CD14-positive monocyte (primary cell): Measurements from ENCODE around the gene RDH14. TPM values are rescaled to one million over a fixed set of nuclear protein-coding genes. Genes with fewer than 3 reads are reported as not detected.

ENCODE experiments used
- DNase-seq, 3 donors: peaks; one replicate each; pipeline ENCODE4 v3.0.0-alpha.2; 2011 to 2022
- H2AFZ ChIP-seq: 2 replicates; pipeline ENCODE4 v1.6.0; 2012; ENCODE audit warnings: mild to moderate bottlenecking, low read depth, low read length, inconsistent platforms; ENCODE audit not compliant: insufficient read depth, poor library complexity, severe bottlenecking
- H3K27ac ChIP-seq, 2 donors: 1 replicate in 1 of 2; 2 replicates in 1 of 2; pipeline ENCODE4 v1.5.1; 2012 to 2013; ENCODE audit warnings: low read length in 2 of 2, control low read depth in 1 of 2, inconsistent platforms in 1 of 2, low read depth in 1 of 2, mild to moderate bottlenecking in 1 of 2
- H3K27me3 ChIP-seq, 2 donors: one replicate each; pipeline versions ENCODE4 v1.6.0 to v1.6.1; 2011 to 2013; ENCODE audit warnings: low read length in 2 of 2; ENCODE audit not compliant: control insufficient read depth in 2 of 2, insufficient read depth in 2 of 2
- H3K36me3 ChIP-seq, 2 donors: replicated peaks in 1 of 2; 1 replicate in 1 of 2; 2 replicates in 1 of 2; pipeline versions ENCODE4 v1.5.1 to v1.6.1; 2012 to 2013; ENCODE audit warnings: low read length in 2 of 2, control low read depth in 1 of 2, inconsistent platforms in 1 of 2, mild to moderate bottlenecking in 1 of 2; ENCODE audit not compliant: insufficient read depth in 2 of 2, control insufficient read depth in 1 of 2
- H3K4me1 ChIP-seq, 2 donors: 1 replicate in 1 of 2; 2 replicates in 1 of 2; pipeline versions ENCODE4 v1.5.1 to v1.6.1; 2012 to 2013; ENCODE audit warnings: low read length in 2 of 2, control low read depth in 1 of 2, inconsistent platforms in 1 of 2, mild to moderate bottlenecking in 1 of 2, moderate library complexity in 1 of 2; ENCODE audit not compliant: insufficient read depth in 2 of 2, control insufficient read depth in 1 of 2
- H3K4me2 ChIP-seq: replicated peaks from 2 replicates; pipeline ENCODE3; 2012; ENCODE audit warnings: low read length, moderate library complexity, mild to moderate bottlenecking; ENCODE audit not compliant: poor library complexity, severe bottlenecking; ENCODE audit errors: extremely low read depth
- H3K4me3 ChIP-seq, 3 experiments: fragments of 200-600 bp in 1 of 3; sonication (generic) in 1 of 3; replicated peaks in 1 of 3; 1 replicate in 2 of 3; 2 replicates in 1 of 3; pipeline ENCODE4 v1.5.1; 2011 to 2013; ENCODE audit warnings: low read length in 3 of 3, mild to moderate bottlenecking in 3 of 3, control low read depth in 2 of 3, low read depth in 2 of 3, inconsistent platforms in 1 of 3, moderate library complexity in 1 of 3
- H3K79me2 ChIP-seq: 2 replicates; pipeline ENCODE4 v1.6.0; 2012; ENCODE audit warnings: mild to moderate bottlenecking, control low read depth, inconsistent platforms, low read length, moderate library complexity; ENCODE audit not compliant: insufficient read depth
- H3K9ac ChIP-seq: 2 replicates; pipeline ENCODE4 v1.6.0; 2017; ENCODE audit warnings: low read length, mild to moderate bottlenecking; ENCODE audit not compliant: insufficient read depth, poor library complexity, severe bottlenecking
- H3K9me3 ChIP-seq, 2 donors: replicated peaks in 1 of 2; 1 replicate in 1 of 2; 2 replicates in 1 of 2; pipeline versions ENCODE4 v1.5.1 to v1.6.1; 2012 to 2013; ENCODE audit warnings: low read length in 2 of 2, control low read depth in 1 of 2; ENCODE audit not compliant: control insufficient read depth in 1 of 2, insufficient read depth in 1 of 2
- H4K20me1 ChIP-seq: 2 replicates; pipeline ENCODE4 v1.6.0; 2012; ENCODE audit warnings: mild to moderate bottlenecking, low read length, control low read depth, moderate library complexity; ENCODE audit not compliant: insufficient read depth
- H3K27ac Mint-ChIP-seq, 7 donors: one replicate each; pipeline ENCODE4 v1.8.0; 2020; ENCODE audit warnings: mild to moderate bottlenecking in 7 of 7, mixed read lengths in 7 of 7, moderate library complexity in 6 of 7, inconsistent platforms in 2 of 7
- H3K27me3 Mint-ChIP-seq, 3 donors: one replicate each; pipeline ENCODE4 v1.8.0; 2021 to 2022; ENCODE audit warnings: low read depth in 3 of 3, mild to moderate bottlenecking in 3 of 3, mixed read lengths in 3 of 3, moderate library complexity in 3 of 3, inconsistent platforms in 1 of 3
- H3K36me3 Mint-ChIP-seq, 2 donors: one replicate each; pipeline ENCODE4 v1.8.0; 2020; ENCODE audit warnings: mixed read lengths in 2 of 2, inconsistent platforms in 1 of 2, mild to moderate bottlenecking in 1 of 2
- H3K4me1 Mint-ChIP-seq: one replicate; pipeline ENCODE4 v1.8.0; 2020; ENCODE audit warnings: mild to moderate bottlenecking, mixed read lengths
- H3K4me3 Mint-ChIP-seq, 2 donors: one replicate each; pipeline ENCODE4 v1.8.0; 2020; ENCODE audit warnings: mild to moderate bottlenecking in 2 of 2, mixed read lengths in 2 of 2, moderate library complexity in 1 of 2
- H3K9me3 Mint-ChIP-seq, 7 donors: one replicate each; pipeline ENCODE4 v1.8.0; 2020 to 2022; ENCODE audit warnings: mixed read lengths in 7 of 7, mild to moderate bottlenecking in 6 of 7, moderate library complexity in 6 of 7, inconsistent platforms in 2 of 7
- CTCF ChIP-seq: fragments of 200-600 bp; IDR thresholded peaks from one replicate; pipeline ENCODE4 v1.8.0; 2022; ENCODE audit warnings: antibody characterized with exemption, mild to moderate bottlenecking
- WGBS: methylation state at CpG from one replicate; pipeline ENCODE4 v1.1.5; 2013; ENCODE audit warnings: missing lambda C conversion rate; ENCODE audit not compliant: insufficient coverage; 5-methylcytosine and 5-hydroxymethylcytosine counted together
- intact Hi-C, 2 donors: fragments of 100-400 bp; cut with micrococcal nuclease; formaldehyde crosslinking; loops; one replicate each; pipeline versions ENCODE4 v1.15.0 to v1.15.1; 2023
- polyA plus RNA-seq, 3 donors: library from polyadenylated mRNA; depleted of rRNA in 1 of 3; unstranded in 2 of 3; stranded (reverse) in 1 of 3; fragments of 300-500 nt in 2 of 3; fragments of >200 nt in 1 of 3; fragmentation: Illumina TruSeq in 2 of 3; gene quantifications; 1 replicate in 2 of 3; 2 replicates in 1 of 3; pipeline ENCODE4 v1.2.3, GENCODE V29; 2012 to 2021

RDH14 gene
- polyA plus RNA-seq, 3 donors = 5.5 to 16.3 (median 14.3) TPM

- TF ChIP-seq CTCF = no peak
These were observed 9.3 kb downstream of the RDH14 start for GRCh38 chr2:18551169-18551568.

GRCh38 chr2:18550433-18550832 is 10.0 kb downstream of the RDH14 start:
- Mint-ChIP-seq H3K27ac (no peak overlapping the region), H3K36me3 (peaks cover 15 to 19% of the 10 kb centered on the region in 2 donors), H3K9me3 (no peaks in the 10 kb centered on the region), H3K4me1 (peaks cover 1% of the 10 kb centered on the region), H3K27me3 (no peaks in the 10 kb centered on the region), H3K4me3 (no peak overlapping the region)
- DNase-seq = no peak
- H4K20me1 ChIP-seq = no peaks in the 10 kb centered on the region
- peaks cover 12 to 13% of the 10 kb centered on the region in 2 donors for H3K36me3 ChIP-seq
- no peaks in the 10 kb centered on the region for H3K9me3 ChIP-seq
- TF ChIP-seq CTCF = no peak
- no peak overlapping the region for H3K4me2 ChIP-seq
- no peaks in the 10 kb centered on the region for H3K79me2 ChIP-seq
- H3K4me3 ChIP-seq = no peak overlapping the region
- H2AFZ ChIP-seq = no peak overlapping the region
- no peak overlapping the region for H3K9ac ChIP-seq
- WGBS = no CpG with 5 or more reads among the region's 2 CpGs
- H3K4me1 ChIP-seq = no peaks in the 10 kb centered on the region
- no peaks in the 10 kb centered on the region for H3K27me3 ChIP-seq
- intact Hi-C loops = no loop called here
- no peak overlapping the region for H3K27ac ChIP-seq

More at GRCh38 chr2:18551169-18551568, 9.3 kb downstream of the RDH14 start:
- Histone ChIP-seq H3K79me2 (no peaks in the 10 kb centered on the region), H3K4me2 (no peak overlapping the region), H3K27ac (no peak overlapping the region), H3K27me3 (no peaks in the 10 kb centered on the region), H3K4me1 (no peaks in the 10 kb centered on the region), H3K9ac (no peak overlapping the region), H3K9me3 (no peaks in the 10 kb centered on the region), H2AFZ (no peak overlapping the region), H4K20me1 (no peaks in the 10 kb centered on the region), H3K4me3 (no peak overlapping the region), H3K36me3 (peaks cover 15 to 16% of the 10 kb centered on the region in 2 donors)
- H3K27ac Mint-ChIP-seq = no peak overlapping the region
- H3K4me1 Mint-ChIP-seq = peaks cover 1% of the 10 kb centered on the region
- WGBS = no CpG with 5 or more reads among the region's 1 CpG
- DNase-seq = no peak
- no peaks in the 10 kb centered on the region for H3K27me3 Mint-ChIP-seq
- intact Hi-C loops = no loop called here
- H3K9me3 Mint-ChIP-seq = no peaks in the 10 kb centered on the region
- H3K4me3 Mint-ChIP-seq = no peak overlapping the region
- peaks cover 18 to 22% of the 10 kb centered on the region in 2 donors for H3K36me3 Mint-ChIP-seq
